EL (cell line): ENCODE data around the gene ZNF727.
"Not testable (repeated sequence)": the region's sequence is repeated elsewhere in the genome, so short reads cannot be mapped to it uniquely, and the experiment has no call there.

ENCODE experiments used
- DNase-seq: peaks from one replicate; pipeline ENCODE4 v3.0.0-alpha.2; 2016

ZNF727 gene

GRCh38 chr7:64045301-64046040, at the start of gene ZNF727:
TSS of gene ZNF727 (plus strand) at chr7:64045434. CDS start at chr7:64045622, 188 bp downstream.
- DNase-seq, result no peak

DNA sequence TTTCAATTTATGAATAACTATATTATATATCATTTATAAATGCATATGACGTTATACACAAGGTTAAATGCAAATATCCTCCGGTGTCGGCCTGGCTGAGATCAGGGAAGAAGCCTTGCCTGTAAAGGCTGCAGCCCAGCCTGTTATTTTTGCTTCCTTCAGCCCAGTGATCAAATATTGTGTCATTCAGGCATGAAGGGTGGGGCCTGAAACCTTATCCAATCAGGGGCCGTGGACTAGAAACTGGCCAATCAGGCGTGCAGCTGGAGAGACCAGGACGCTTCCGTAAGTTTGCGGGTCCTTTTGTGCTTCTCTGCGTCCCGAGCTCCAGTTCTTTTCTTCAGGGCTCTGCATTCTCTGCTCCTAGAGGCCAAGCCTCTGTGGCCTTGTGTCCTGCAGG, 46.7 kb upstream of the ZNF727 start, which contains the start of gene ZNF722:
Gene ZNF722 (plus strand): TSS at position 301 of the 400 bp plus-strand sequence. CDS start 113 bp downstream, outside the sequence.
- DNase-seq, result no peak

GRCh38 chr7:64015496-64015895, 29.7 kb upstream of the ZNF727 start:
- DNase-seq, result not testable (repeated sequence)

DNA sequence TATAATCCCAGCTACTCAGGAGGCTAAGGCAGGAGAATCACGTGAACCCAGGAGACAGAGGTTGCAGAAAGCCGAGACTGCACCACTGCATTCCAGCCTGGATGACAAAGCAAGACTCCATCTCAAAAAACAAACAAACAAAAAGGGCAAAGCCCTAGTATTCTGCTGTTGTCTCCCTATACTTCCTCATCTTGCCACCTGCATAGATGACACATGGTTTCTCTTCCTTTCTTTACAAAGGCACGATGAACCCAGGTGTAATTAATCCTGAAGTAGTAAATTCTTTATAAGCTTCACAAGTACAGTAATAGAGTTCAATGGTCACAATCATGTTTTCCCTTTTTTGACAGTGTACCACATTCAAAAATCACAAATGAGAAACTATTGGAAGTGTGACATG, 9.8 kb upstream of the ZNF727 start:
- no peak for DNase-seq

DNA sequence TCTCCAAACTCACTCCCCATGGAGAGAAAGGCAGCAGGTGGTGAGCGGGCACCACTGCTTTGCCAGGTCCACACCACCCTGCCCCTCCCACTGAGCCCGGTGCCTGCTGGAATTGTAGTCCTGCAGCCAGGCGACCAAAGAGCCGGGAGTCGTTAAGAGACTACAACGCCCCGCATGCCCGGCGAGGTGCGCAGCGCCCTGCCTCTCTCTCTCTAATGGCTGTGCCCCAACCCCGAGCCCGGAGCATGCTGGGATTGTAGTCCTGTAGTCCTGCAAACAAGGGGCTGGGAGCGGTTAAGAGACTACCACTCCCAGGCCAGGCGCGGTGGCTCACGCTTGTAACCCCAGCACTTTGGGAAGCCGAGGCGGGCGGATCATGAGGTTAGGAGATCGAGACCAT, 8.1 kb upstream of the ZNF727 start:
- no peak for DNase-seq

GRCh38 chr7:64046041-64046389, 781 bp downstream of the ZNF727 start:
- DNase-seq, result no peak

DNA sequence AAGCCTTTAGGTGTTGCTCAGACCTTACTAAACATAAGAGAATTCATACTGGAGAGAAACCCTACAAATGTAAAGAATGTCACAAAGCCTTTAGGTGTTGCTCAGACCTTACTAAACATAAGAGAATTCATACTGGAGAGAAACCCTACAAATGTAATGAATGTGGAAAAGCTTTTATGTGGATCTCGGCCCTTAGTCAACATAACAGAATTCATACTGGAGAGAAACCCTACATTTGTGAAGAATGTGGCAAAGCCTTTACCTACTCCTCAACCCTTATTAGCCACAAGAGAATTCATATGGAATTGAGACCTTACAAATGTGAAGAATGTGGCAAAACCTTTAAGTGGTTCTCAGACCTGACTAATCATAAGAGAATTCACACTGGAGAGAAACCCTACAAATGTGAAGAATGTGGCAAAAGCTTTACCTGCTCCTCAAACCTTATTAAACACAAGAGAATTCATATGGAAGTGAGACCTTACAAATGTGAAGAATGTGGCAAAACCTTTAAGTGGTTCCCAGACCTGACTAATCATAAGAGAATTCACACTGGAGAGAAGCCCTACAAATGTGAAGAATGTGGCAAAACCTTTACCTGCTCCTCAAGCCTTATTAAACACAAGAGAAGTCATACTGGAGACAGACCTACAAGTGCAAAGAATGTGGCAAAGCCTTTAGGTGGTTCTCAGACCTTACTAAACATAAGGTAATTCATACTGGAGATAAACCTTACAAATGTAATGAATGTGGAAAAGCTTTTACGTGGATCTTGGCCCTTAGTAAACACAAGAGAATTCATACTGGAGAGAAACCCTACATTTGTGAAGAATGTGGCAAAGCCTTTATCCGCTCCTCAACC, 32.8 kb downstream of the ZNF727 start:
- not testable (repeated sequence) for DNase-seq

DNA sequence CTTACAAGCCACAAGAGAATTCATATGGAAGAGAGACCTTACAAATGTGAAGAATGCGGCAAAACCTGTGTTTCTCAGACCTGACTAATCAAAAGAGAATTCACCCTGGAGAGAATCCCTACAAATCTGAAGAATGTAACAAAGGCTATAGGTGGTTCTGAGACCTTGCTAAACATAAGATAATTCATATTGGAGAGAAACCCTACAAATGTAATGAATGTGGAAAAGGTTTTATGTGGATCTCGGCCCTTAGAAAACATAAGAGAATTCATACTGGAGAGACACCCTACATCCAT, 33.4 kb downstream of the ZNF727 start:
- no peak for DNase-seq

DNA sequence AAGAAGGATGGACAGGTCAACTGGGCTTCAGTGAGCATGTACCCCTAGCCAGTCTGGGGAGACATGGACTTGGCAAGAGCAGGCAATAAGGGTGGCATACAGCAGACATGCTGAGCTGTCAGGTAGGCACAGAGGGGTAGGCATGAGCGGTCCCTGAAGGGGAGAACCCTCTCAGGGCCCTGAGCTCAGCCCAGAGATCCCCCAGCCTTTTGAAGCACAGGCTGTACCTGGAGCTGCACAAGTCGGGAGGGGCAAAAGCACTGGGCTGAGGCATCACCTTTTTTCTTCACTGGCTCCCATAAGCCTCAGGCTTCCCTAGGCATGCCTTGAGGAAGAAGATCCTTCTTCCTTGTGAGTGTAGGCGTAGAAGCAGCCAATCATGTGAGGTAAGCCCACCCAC, 42.3 kb downstream of the ZNF727 start:
- DNase-seq, result no peak

DNA sequence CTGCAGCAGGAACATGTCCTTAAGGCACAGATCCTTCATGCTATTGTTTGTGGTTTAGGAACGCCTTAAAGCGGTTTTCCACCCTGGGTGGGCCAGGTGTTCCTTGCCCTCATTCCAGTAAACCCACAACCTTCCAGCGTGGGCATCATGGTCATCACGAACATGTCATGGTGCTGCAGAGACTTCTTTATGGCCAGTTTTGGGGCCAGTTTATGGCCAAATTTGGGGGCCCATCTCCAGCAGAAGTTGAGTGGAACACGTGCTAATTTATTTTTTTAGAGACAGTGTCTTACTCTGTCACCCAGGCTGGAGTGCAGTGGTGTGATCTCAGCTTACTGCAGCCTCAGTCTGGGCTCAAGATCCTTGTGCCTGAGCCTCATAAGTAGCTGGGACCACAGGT, 43.6 kb downstream of the ZNF727 start:
- DNase-seq, result not testable (repeated sequence)
